B cell (primary cell): ENCODE results near the gene EHBP1. TPM values are rescaled to one million over a fixed set of nuclear protein-coding genes. Genes with fewer than 3 reads are reported as not detected.

Experiments
- ATAC-seq: fragments of 200-7000 bp; cut with Tn5 transposase; one replicate; pipeline ENCODE4 v1.10.0; 2021; ENCODE audit warnings: low read depth, mild to moderate bottlenecking, moderate number of reproducible peaks, moderate library complexity
- CTCF ChIA-PET: fragments of 350-600 bp; sonication (Branson Sonifier 250); formaldehyde crosslinking; loops from one replicate; lab custom pipeline; 2021; ENCODE audit warnings: antibody characterized with exemption, inconsistent platforms; lab: Charles Lee
- POLR2A ChIA-PET: fragments of 350-600 bp; sonication (Branson Sonifier 250); formaldehyde crosslinking; loops from one replicate; lab custom pipeline; 2021; ENCODE audit warnings: antibody characterized with exemption; lab: Charles Lee
- DNase-seq: peaks from one replicate; pipeline ENCODE4 v3.0.0; 2013
- H2AFZ ChIP-seq: 2 replicates; pipeline ENCODE4 v1.6.1; 2012; ENCODE audit warnings: mild to moderate bottlenecking, low read depth, low read length; ENCODE audit not compliant: insufficient read depth, poor library complexity, severe bottlenecking
- H3K27ac ChIP-seq, 2 donors: 1 replicate in 1 of 2; 2 replicates in 1 of 2; pipeline ENCODE4 v1.5.1; 2012 to 2013; ENCODE audit warnings: low read length in 2 of 2, mild to moderate bottlenecking in 2 of 2, moderate library complexity in 1 of 2
- H3K27me3 ChIP-seq, 4 experiments: fragments of 200-600 bp in 1 of 4; sonication (generic) in 1 of 4; replicated peaks in 1 of 4; 1 replicate in 2 of 4; 2 replicates in 2 of 4; pipeline versions ENCODE4 v1.6.1 to v1.7.0; 2013 to 2016; ENCODE audit warnings: low read length in 3 of 4, mild to moderate bottlenecking in 2 of 4, mixed read lengths in 1 of 4, moderate library complexity in 1 of 4; ENCODE audit not compliant: insufficient read depth in 4 of 4, control insufficient read depth in 3 of 4; ENCODE audit errors: control extremely low read depth in 1 of 4
- H3K36me3 ChIP-seq, 2 experiments: replicated peaks in 1 of 2; 1 replicate in 1 of 2; 2 replicates in 1 of 2; pipeline versions ENCODE4 v1.6.1 to v1.7.1; 2013; ENCODE audit warnings: low read length in 1 of 2; ENCODE audit not compliant: insufficient read depth in 2 of 2, control insufficient read depth in 1 of 2; ENCODE audit errors: control extremely low read depth in 1 of 2, extremely low read depth in 1 of 2
- H3K4me1 ChIP-seq, 2 donors: fragments of 200-600 bp in 1 of 2; sonication (generic) in 1 of 2; 1 replicate in 1 of 2; 2 replicates in 1 of 2; pipeline versions ENCODE4 v1.5.1 to v1.6.1; 2013 to 2017; ENCODE audit warnings: low read length in 2 of 2; ENCODE audit not compliant: control insufficient read depth in 2 of 2, insufficient read depth in 2 of 2
- H3K4me2 ChIP-seq: replicated peaks from 2 replicates; pipeline ENCODE3; 2012; ENCODE audit warnings: mild to moderate bottlenecking, low read depth, low read length; ENCODE audit not compliant: poor library complexity, severe bottlenecking
- H3K4me3 ChIP-seq, 5 experiments: fragments of 200-600 bp in 1 of 5; sonication (generic) in 1 of 5; 1 replicate in 3 of 5; 2 replicates in 2 of 5; pipeline versions ENCODE4 v1.5.1 to v1.7.0; 2011 to 2016; ENCODE audit warnings: low read length in 4 of 5, mild to moderate bottlenecking in 4 of 5, low read depth in 2 of 5, control low read depth in 1 of 5, moderate library complexity in 1 of 5; ENCODE audit not compliant: insufficient read depth in 1 of 5; ENCODE audit errors: control extremely low read depth in 1 of 5, extremely low read depth in 1 of 5
- H3K79me2 ChIP-seq: fragments of 200-600 bp; sonication (generic); one replicate; pipeline ENCODE4 v1.6.0; 2016; ENCODE audit warnings: low read length; ENCODE audit not compliant: control insufficient read depth, insufficient read depth
- H3K9ac ChIP-seq: fragments of 200-600 bp; sonication (generic); 2 replicates; pipeline ENCODE4 v1.6.1; 2017; ENCODE audit warnings: mild to moderate bottlenecking, low read length, moderate library complexity
- H3K9me3 ChIP-seq, 3 donors: one replicate each; pipeline versions ENCODE4 v1.6.1 to v1.7.1; 2013; ENCODE audit warnings: low read length in 2 of 3; ENCODE audit not compliant: control insufficient read depth in 2 of 3, insufficient read depth in 1 of 3; ENCODE audit errors: control extremely low read depth in 1 of 3
- H4K20me1 ChIP-seq: 2 replicates; pipeline ENCODE4 v1.6.0; 2012; ENCODE audit warnings: mild to moderate bottlenecking, low read length; ENCODE audit not compliant: insufficient read depth, control insufficient read depth, poor library complexity, severe bottlenecking
- H3K27ac Mint-ChIP-seq: one replicate; pipeline ENCODE4 v1.8.0; 2021; ENCODE audit warnings: mixed read lengths
- H3K27me3 Mint-ChIP-seq: one replicate; pipeline ENCODE4 v1.8.0; 2021; ENCODE audit warnings: mixed read lengths
- H3K4me1 Mint-ChIP-seq: one replicate; pipeline ENCODE4 v1.8.0; 2021; ENCODE audit warnings: mixed read lengths
- H3K4me3 Mint-ChIP-seq: one replicate; pipeline ENCODE4 v1.8.0; 2021; ENCODE audit warnings: mixed read lengths
- H3K9me3 Mint-ChIP-seq: one replicate; pipeline ENCODE4 v1.8.0; 2022; ENCODE audit warnings: mixed read lengths; ENCODE audit not compliant: insufficient read depth
- EZH2 ChIP-seq: IDR thresholded peaks from 2 replicates; pipeline ENCODE4 v1.6.1; 2012; ENCODE audit warnings: borderline replicate concordance, low read depth, mild to moderate bottlenecking, moderate library complexity, low read length; ENCODE audit not compliant: insufficient read depth, poor library complexity, severe bottlenecking
- WGBS: methylation state at CpG from one replicate; pipeline ENCODE4 v1.1.5; 2013; ENCODE audit warnings: missing lambda C conversion rate; ENCODE audit not compliant: insufficient coverage; 5-methylcytosine and 5-hydroxymethylcytosine counted together
- intact Hi-C: fragments of 100-400 bp; cut with micrococcal nuclease; formaldehyde crosslinking; loops from one replicate; pipeline ENCODE4 v1.10.0; 2022
- polyA plus RNA-seq: library from polyadenylated mRNA; depleted of rRNA; stranded (reverse); fragments of >200 nt; gene quantifications from 2 replicates; pipeline ENCODE4 v1.2.3, GENCODE V29; 2012
- total RNA-seq, 2 donors: library from RNA; stranded (reverse); fragments of 120-200 nt in 1 of 2; gene quantifications; 1 replicate in 1 of 2; 2 replicates in 1 of 2; pipeline versions ENCODE4 v1.2.3 to v1.2.4, GENCODE V29; 2013 to 2022
- TF ChIP-seq, protein P1 (sequence below): fragments of 200-600 bp; IDR thresholded peaks from one replicate; pipeline ENCODE4 v1.8.0; 2022; ENCODE audit warnings: antibody characterized with exemption, mild to moderate bottlenecking

The EHBP1 gene
- total and polyA plus RNA-seq, 2 donors (not counting 1 experiment from before 2014, with no cell fraction given) = 8.8 to 34.7 TPM

- no peak overlapping the region for H3K27ac Mint-ChIP-seq
- no CpG with 5 or more reads among the region's 2 CpGs for WGBS
- no peaks in the 10 kb centered on the region for H3K9me3 Mint-ChIP-seq
- Histone ChIP-seq H3K9me3 (no peaks in the 10 kb centered on the region), H4K20me1 (no peaks in the 10 kb centered on the region), H3K79me2 (no peaks in the 10 kb centered on the region), H3K4me3 (no peak overlapping the region), H3K9ac (no peak overlapping the region), H3K27ac (no peak overlapping the region), H3K27me3 (no peaks in the 10 kb centered on the region), H3K4me2 (no peak overlapping the region), H2AFZ (no peak overlapping the region), H3K36me3 (no peaks in the 10 kb centered on the region), H3K4me1 (no peaks in the 10 kb centered on the region)
- no peak for TF ChIP-seq EZH2
- TF ChIP-seq, protein P1, sequence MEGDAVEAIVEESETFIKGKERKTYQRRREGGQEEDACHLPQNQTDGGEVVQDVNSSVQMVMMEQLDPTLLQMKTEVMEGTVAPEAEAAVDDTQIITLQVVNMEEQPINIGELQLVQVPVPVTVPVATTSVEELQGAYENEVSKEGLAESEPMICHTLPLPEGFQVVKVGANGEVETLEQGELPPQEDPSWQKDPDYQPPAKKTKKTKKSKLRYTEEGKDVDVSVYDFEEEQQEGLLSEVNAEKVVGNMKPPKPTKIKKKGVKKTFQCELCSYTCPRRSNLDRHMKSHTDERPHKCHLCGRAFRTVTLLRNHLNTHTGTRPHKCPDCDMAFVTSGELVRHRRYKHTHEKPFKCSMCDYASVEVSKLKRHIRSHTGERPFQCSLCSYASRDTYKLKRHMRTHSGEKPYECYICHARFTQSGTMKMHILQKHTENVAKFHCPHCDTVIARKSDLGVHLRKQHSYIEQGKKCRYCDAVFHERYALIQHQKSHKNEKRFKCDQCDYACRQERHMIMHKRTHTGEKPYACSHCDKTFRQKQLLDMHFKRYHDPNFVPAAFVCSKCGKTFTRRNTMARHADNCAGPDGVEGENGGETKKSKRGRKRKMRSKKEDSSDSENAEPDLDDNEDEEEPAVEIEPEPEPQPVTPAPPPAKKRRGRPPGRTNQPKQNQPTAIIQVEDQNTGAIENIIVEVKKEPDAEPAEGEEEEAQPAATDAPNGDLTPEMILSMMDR = no peak
- ATAC-seq (no peak), DNase-seq (no peak)
- POLR2A ChIA-PET = no interaction called here
- H3K27me3 Mint-ChIP-seq = no peaks in the 10 kb centered on the region
- no peaks in the 10 kb centered on the region for H3K4me1 Mint-ChIP-seq
- intact Hi-C loops = no loop called here
- CTCF ChIA-PET = no interaction called here
- no peak overlapping the region for H3K4me3 Mint-ChIP-seq
Measured at GRCh38 chr2:62894966-62895631, 189.6 kb downstream of the EHBP1 start.

DNA sequence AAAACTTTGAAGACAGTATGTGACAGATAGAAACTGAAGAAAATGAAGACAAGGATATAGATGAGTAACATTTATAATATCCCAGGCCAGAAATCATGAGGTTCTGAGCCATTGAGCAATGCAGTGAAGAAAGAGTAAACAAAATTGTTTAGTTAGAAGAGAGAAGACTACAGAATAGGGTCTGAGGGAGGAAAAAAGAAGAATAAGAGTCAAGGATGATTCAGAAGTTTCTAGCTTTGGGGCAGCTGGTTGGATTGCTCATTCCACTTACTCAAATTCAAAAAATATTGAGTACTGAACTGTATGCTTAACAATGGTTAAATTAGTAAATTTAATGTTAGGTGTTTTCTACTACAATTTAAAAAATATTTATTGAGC is 190.1 kb downstream of the EHBP1 start:
- no peaks in the 10 kb centered on the region for H3K27me3 Mint-ChIP-seq
- intact Hi-C loops = no loop called here
- H3K4me3 Mint-ChIP-seq = no peak overlapping the region
- no peak overlapping the region for H3K27ac Mint-ChIP-seq
- Histone ChIP-seq H3K27ac (no peak overlapping the region), H3K4me2 (no peak overlapping the region), H3K4me1 (no peaks in the 10 kb centered on the region), H3K9ac (no peak overlapping the region), H4K20me1 (no peaks in the 10 kb centered on the region), H3K4me3 (no peak overlapping the region), H3K79me2 (no peaks in the 10 kb centered on the region), H3K27me3 (no peaks in the 10 kb centered on the region), H2AFZ (no peak overlapping the region), H3K36me3 (no peaks in the 10 kb centered on the region), H3K9me3 (no peaks in the 10 kb centered on the region)
- ATAC-seq (no peak), DNase-seq (no peak)
- POLR2A ChIA-PET = no interaction called here
- CTCF ChIA-PET = no interaction called here
- H3K4me1 Mint-ChIP-seq = no peaks in the 10 kb centered on the region
- H3K9me3 Mint-ChIP-seq = no peaks in the 10 kb centered on the region
- no peak for TF ChIP-seq EZH2
- TF ChIP-seq, protein P1 = no peak
